Glutamatergic neuron (in vitro differentiated cells): ENCODE data around the gene FKBP5. TPM values are rescaled to one million over a fixed set of nuclear protein-coding genes. Genes with fewer than 3 reads are reported as not detected.

Experiments used
- DNase-seq: peaks from one replicate; pipeline ENCODE4 v3.0.0; 2022
- H3K27ac Mint-ChIP-seq: one replicate; pipeline ENCODE4 v1.8.0; 2020; ENCODE audit warnings: mild to moderate bottlenecking, mixed read lengths, inconsistent platforms; ENCODE audit not compliant: unreplicated experiment
- H3K27me3 Mint-ChIP-seq: one replicate; pipeline ENCODE4 v1.8.0; 2020; ENCODE audit warnings: mild to moderate bottlenecking, moderate library complexity, mixed read lengths, inconsistent platforms; ENCODE audit not compliant: unreplicated experiment
- H3K36me3 Mint-ChIP-seq: one replicate; pipeline ENCODE4 v1.8.0; 2020; ENCODE audit warnings: mild to moderate bottlenecking, mixed read lengths, inconsistent platforms; ENCODE audit not compliant: unreplicated experiment
- H3K4me1 Mint-ChIP-seq: one replicate; pipeline ENCODE4 v1.8.0; 2020; ENCODE audit warnings: mild to moderate bottlenecking, low read depth, mixed read lengths, inconsistent platforms; ENCODE audit not compliant: unreplicated experiment
- H3K4me3 Mint-ChIP-seq: one replicate; pipeline ENCODE4 v1.8.0; 2020; ENCODE audit warnings: mild to moderate bottlenecking, mixed read lengths, inconsistent platforms; ENCODE audit not compliant: unreplicated experiment
- H3K9me3 Mint-ChIP-seq: one replicate; pipeline ENCODE4 v1.8.0; 2020; ENCODE audit warnings: mild to moderate bottlenecking, moderate library complexity, mixed read lengths, inconsistent platforms; ENCODE audit not compliant: unreplicated experiment
- total RNA-seq: library from RNA; stranded (reverse); fragmentation: NEBNext Ultra II Directional; extraction: Animal tissue kit (Norgen Biotek cat#: 25700); gene quantifications from one replicate; pipeline ENCODE4 v1.2.1, GENCODE V29; 2021; ENCODE audit not compliant: unreplicated experiment
- TF ChIP-seq, protein P1 (sequence below): fragments of 200-600 bp; sonication (generic); IDR thresholded peaks from one replicate; pipeline ENCODE4 v1.5.0; 2021; ENCODE audit not compliant: partially characterized antibody, unreplicated experiment

FKBP5 gene
- total RNA-seq, 1 donor from 2014 or later = 10.6 TPM

GRCh38 chr6:35611240-35611639, 77.5 kb downstream of the FKBP5 start:
- Mint-ChIP-seq H3K9me3 (no peaks in the 10 kb centered on the region), H3K4me1 (no peaks in the 10 kb centered on the region), H3K27ac (no peak overlapping the region), H3K36me3 (no peaks in the 10 kb centered on the region), H3K27me3 (peaks cover 2% of the 10 kb centered on the region), H3K4me3 (no peak overlapping the region)
- DNase-seq = no peak
- TF ChIP-seq, protein P1, sequence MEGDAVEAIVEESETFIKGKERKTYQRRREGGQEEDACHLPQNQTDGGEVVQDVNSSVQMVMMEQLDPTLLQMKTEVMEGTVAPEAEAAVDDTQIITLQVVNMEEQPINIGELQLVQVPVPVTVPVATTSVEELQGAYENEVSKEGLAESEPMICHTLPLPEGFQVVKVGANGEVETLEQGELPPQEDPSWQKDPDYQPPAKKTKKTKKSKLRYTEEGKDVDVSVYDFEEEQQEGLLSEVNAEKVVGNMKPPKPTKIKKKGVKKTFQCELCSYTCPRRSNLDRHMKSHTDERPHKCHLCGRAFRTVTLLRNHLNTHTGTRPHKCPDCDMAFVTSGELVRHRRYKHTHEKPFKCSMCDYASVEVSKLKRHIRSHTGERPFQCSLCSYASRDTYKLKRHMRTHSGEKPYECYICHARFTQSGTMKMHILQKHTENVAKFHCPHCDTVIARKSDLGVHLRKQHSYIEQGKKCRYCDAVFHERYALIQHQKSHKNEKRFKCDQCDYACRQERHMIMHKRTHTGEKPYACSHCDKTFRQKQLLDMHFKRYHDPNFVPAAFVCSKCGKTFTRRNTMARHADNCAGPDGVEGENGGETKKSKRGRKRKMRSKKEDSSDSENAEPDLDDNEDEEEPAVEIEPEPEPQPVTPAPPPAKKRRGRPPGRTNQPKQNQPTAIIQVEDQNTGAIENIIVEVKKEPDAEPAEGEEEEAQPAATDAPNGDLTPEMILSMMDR = no peak

- DNase-seq = no peak
- no peaks in the 10 kb centered on the region for H3K36me3 Mint-ChIP-seq
- no peaks in the 10 kb centered on the region for H3K9me3 Mint-ChIP-seq
- TF ChIP-seq, protein P1 = no peak
- H3K27ac Mint-ChIP-seq = no peak overlapping the region
- peaks cover 2% of the 10 kb centered on the region for H3K27me3 Mint-ChIP-seq
- no peaks in the 10 kb centered on the region for H3K4me1 Mint-ChIP-seq
- no peak overlapping the region for H3K4me3 Mint-ChIP-seq
Measured at GRCh38 chr6:35610830-35611229, 77.9 kb downstream of the FKBP5 start.

GRCh38 chr6:35609588-35609987, 79.1 kb downstream of the FKBP5 start:
- no peaks in the 10 kb centered on the region for H3K36me3 Mint-ChIP-seq
- DNase-seq = no peak
- H3K27ac Mint-ChIP-seq = no peak overlapping the region
- no peaks in the 10 kb centered on the region for H3K9me3 Mint-ChIP-seq
- H3K27me3 Mint-ChIP-seq = peaks cover 2% of the 10 kb centered on the region
- TF ChIP-seq, protein P1 = no peak
- H3K4me1 Mint-ChIP-seq = no peaks in the 10 kb centered on the region
- no peak overlapping the region for H3K4me3 Mint-ChIP-seq

DNA sequence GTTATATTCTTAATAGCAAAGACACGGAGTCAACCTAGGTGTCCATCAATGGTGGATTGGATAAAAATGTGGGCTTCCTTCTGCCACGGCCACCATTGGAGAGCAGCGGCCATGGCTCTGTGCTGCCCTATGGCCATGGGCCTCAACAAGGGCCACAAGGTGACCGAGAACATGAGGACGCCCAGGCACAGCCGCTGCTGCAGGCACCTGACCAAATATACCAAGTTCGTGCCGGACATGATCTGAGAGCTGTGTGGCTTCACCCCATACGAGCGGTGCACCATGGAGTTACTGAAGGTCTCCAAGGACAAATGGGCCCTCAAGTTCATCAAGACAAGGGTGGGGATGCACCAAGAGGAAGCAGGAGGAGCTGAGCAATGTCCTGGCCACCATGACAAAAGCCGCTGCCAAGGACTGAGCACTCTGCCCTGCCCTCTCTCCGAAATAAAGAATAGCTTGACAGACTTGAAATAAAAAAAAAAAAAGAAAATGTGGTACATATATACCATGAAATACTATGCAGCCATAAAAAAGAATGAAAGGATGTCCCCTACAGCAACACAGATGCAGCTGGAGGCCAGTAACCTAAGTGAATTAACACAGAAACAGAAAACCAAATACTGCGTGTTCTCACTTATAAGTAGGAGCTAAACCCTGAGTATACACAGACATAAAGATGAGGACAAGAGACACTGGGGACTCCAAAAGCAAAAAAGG, 81.0 kb downstream of the FKBP5 start:
- Mint-ChIP-seq H3K4me3 (no peak overlapping the region), H3K4me1 (peaks cover under 1% of the 10 kb centered on the region), H3K36me3 (no peaks in the 10 kb centered on the region), H3K27me3 (peaks cover 4% of the 10 kb centered on the region), H3K27ac (no peak overlapping the region), H3K9me3 (no peaks in the 10 kb centered on the region)
- no peak for DNase-seq
- TF ChIP-seq, protein P1 = no peak

DNA sequence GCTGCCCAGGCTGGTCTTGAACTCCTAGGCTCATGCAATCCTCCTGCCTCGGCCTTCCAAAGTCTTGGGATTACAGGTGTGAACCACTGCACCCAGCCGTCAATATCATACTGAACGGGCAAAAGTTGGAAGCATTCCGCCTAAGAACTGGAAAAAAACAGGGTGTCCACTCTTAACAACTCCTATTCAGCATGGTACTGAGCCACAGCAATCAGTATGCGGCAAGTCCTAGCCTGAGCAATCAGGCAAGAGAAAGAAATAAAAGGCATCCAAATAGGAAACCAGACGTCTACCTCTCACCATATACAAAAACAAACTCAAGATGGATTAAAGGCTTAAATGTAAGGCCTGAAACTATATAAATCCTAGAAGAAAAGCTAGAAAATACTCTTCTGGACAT, 83.1 kb downstream of the FKBP5 start:
- no peak for DNase-seq
- TF ChIP-seq, protein P1 = no peak
- Mint-ChIP-seq H3K9me3 (no peaks in the 10 kb centered on the region), H3K4me3 (no peak overlapping the region), H3K4me1 (peaks cover 10% of the 10 kb centered on the region), H3K36me3 (no peaks in the 10 kb centered on the region), H3K27me3 (peaks cover 3% of the 10 kb centered on the region), H3K27ac (no peak overlapping the region)
